H1 (cell line): Measurements from ENCODE around the gene MAP7. TPM values are rescaled to one million over a fixed set of nuclear protein-coding genes. Genes with fewer than 3 reads are reported as not detected.

ENCODE experiments used
- CTCF ChIA-PET: fragments of 300-600 bp; sonication (Branson Sonifier 250); formaldehyde crosslinking; loops from one replicate; lab custom pipeline; 2021; ENCODE audit not compliant: partially characterized antibody; lab: Charles Lee
- POLR2A ChIA-PET: fragments of 300-600 bp; sonication (Branson Sonifier 250); formaldehyde crosslinking; loops from one replicate; lab custom pipeline; 2021; ENCODE audit warnings: inconsistent platforms; ENCODE audit not compliant: partially characterized antibody; lab: Charles Lee
- DNase-seq, 2 experiments: peaks; one replicate each; pipeline versions ENCODE4 v3.0.0 to v3.0.0-alpha.2; 2010 to 2022; ENCODE audit warnings: low spot score in 2 of 2, low read depth in 1 of 2, mixed read lengths in 1 of 2
- FAIRE-seq: peaks from 2 replicates; lab custom pipeline; 2011; peaks lifted over from hg19 to GRCh38; lab: Jason Lieb, UNC
- H2AFZ ChIP-seq: 2 replicates; pipeline ENCODE4 v1.8.1; 2012; ENCODE audit warnings: low read length, inconsistent platforms
- H2AK5ac ChIP-seq: 2 replicates; pipeline ENCODE4 v1.6.1; 2013; ENCODE audit warnings: low read depth, low read length
- H2BK120ac ChIP-seq: replicated peaks from 2 replicates; pipeline ENCODE3; 2013; ENCODE audit warnings: low read depth, low read length, inconsistent platforms
- H2BK12ac ChIP-seq: 2 replicates; pipeline ENCODE4 v1.6.1; 2013; ENCODE audit warnings: low read depth, low read length
- H2BK15ac ChIP-seq: 2 replicates; pipeline ENCODE4 v1.6.1; 2013; ENCODE audit warnings: low read length
- H2BK20ac ChIP-seq: 2 replicates; pipeline ENCODE4 v1.6.1; 2013; ENCODE audit warnings: low read length
- H2BK5ac ChIP-seq: 2 replicates; pipeline ENCODE4 v1.6.1; 2013; ENCODE audit warnings: low read depth, low read length
- H3K14ac ChIP-seq: 2 replicates; pipeline ENCODE4 v1.6.1; 2013; ENCODE audit warnings: inconsistent platforms; ENCODE audit not compliant: insufficient read length
- H3K18ac ChIP-seq: 2 replicates; pipeline ENCODE4 v1.6.1; 2013; ENCODE audit warnings: low read length; ENCODE audit errors: extremely low read depth
- H3K23ac ChIP-seq: 2 replicates; pipeline ENCODE4 v1.6.1; 2013; ENCODE audit warnings: inconsistent platforms; ENCODE audit not compliant: insufficient read length
- H3K23me2 ChIP-seq: 2 replicates; pipeline ENCODE4 v1.6.1; 2013; ENCODE audit warnings: low read depth, low read length
- H3K27ac ChIP-seq: 2 replicates; pipeline ENCODE4 v1.6.1; 2011; ENCODE audit warnings: low read depth, low read length, inconsistent platforms
- H3K27me3 ChIP-seq, 4 experiments: replicated peaks in 1 of 4; 1 replicate in 1 of 4; 2 replicates in 3 of 4; pipeline versions ENCODE4 v1.6.1 to v1.8.1; 2011 to 2013; ENCODE audit warnings: low read length in 3 of 4, mild to moderate bottlenecking in 3 of 4, inconsistent platforms in 2 of 4, mixed read lengths in 2 of 4, moderate library complexity in 1 of 4; ENCODE audit not compliant: control insufficient read depth in 3 of 4, insufficient read depth in 3 of 4; ENCODE audit errors: extremely low read depth in 1 of 4
- H3K36me3 ChIP-seq, 4 experiments: 2 replicates each; pipeline versions ENCODE4 v1.6.1 to v1.8.1; 2011 to 2013; ENCODE audit warnings: mild to moderate bottlenecking in 4 of 4, low read length in 3 of 4, moderate library complexity in 2 of 4, control low read depth in 1 of 4, inconsistent platforms in 1 of 4; ENCODE audit not compliant: insufficient read depth in 4 of 4, control insufficient read depth in 2 of 4
- H3K4ac ChIP-seq: replicated peaks from 2 replicates; pipeline ENCODE3; 2013; ENCODE audit warnings: low read length, low read depth, mixed read lengths, inconsistent platforms; ENCODE audit not compliant: insufficient read length
- H3K4me1 ChIP-seq, 4 experiments: replicated peaks in 1 of 4; 1 replicate in 1 of 4; 2 replicates in 3 of 4; pipeline versions ENCODE4 v1.6.1 to v1.8.1; 2011 to 2013; ENCODE audit warnings: low read length in 3 of 4, inconsistent platforms in 2 of 4, mixed read lengths in 1 of 4; ENCODE audit not compliant: insufficient read depth in 4 of 4, control insufficient read depth in 3 of 4
- H3K4me2 ChIP-seq, 2 experiments: 2 replicates each; pipeline versions ENCODE4 v1.6.1 to v1.8.1; 2011 to 2013; ENCODE audit warnings: low read depth in 2 of 2, low read length in 2 of 2, control low read depth in 1 of 2, inconsistent platforms in 1 of 2, mild to moderate bottlenecking in 1 of 2; ENCODE audit not compliant: insufficient read depth in 1 of 2
- H3K4me3 ChIP-seq, 4 experiments: fragments of 200-600, 300-600 bp in 1 of 4; sonication (generic), shearing (Covaris generic), sonication (Bioruptor Twin) in 1 of 4; 2 replicates each; pipeline versions ENCODE4 v1.5.1 to v1.8.1; 2011 to 2016; ENCODE audit warnings: low read length in 4 of 4, low read depth in 3 of 4, control low read depth in 2 of 4, inconsistent platforms in 2 of 4, mild to moderate bottlenecking in 2 of 4, mixed read lengths in 1 of 4, moderate library complexity in 1 of 4; ENCODE audit not compliant: insufficient read depth in 2 of 4; ENCODE audit errors: extremely low read depth in 1 of 4
- H3K56ac ChIP-seq: replicated peaks from 2 replicates; pipeline ENCODE3; 2013; ENCODE audit warnings: low read depth, mild to moderate bottlenecking, mixed read lengths, low read length, inconsistent platforms; ENCODE audit not compliant: insufficient read length
- H3K79me1 ChIP-seq: 2 replicates; pipeline ENCODE4 v1.6.1; 2013; ENCODE audit warnings: low read depth, low read length, control low read depth
- H3K79me2 ChIP-seq, 2 experiments: 2 replicates each; pipeline versions ENCODE4 v1.6.1 to v1.8.1; 2012 to 2013; ENCODE audit warnings: low read length in 2 of 2, mild to moderate bottlenecking in 2 of 2, inconsistent platforms in 1 of 2; ENCODE audit not compliant: insufficient read depth in 2 of 2, control insufficient read depth in 1 of 2
- H3K9ac ChIP-seq, 4 experiments: replicated peaks in 1 of 4; 1 replicate in 1 of 4; 2 replicates in 3 of 4; pipeline versions ENCODE4 v1.6.1 to v1.8.1; 2011 to 2013; ENCODE audit warnings: low read depth in 3 of 4, low read length in 3 of 4, control low read depth in 2 of 4, mild to moderate bottlenecking in 2 of 4, moderate library complexity in 2 of 4, inconsistent platforms in 1 of 4; ENCODE audit errors: extremely low read depth in 1 of 4
- H3K9me3 ChIP-seq, 2 experiments: 2 replicates each; pipeline versions ENCODE4 v1.6.1 to v1.8.1; 2012 to 2013; ENCODE audit warnings: mild to moderate bottlenecking in 2 of 2, moderate library complexity in 2 of 2, control low read depth in 1 of 2, inconsistent platforms in 1 of 2, low read depth in 1 of 2, low read length in 1 of 2, mixed read lengths in 1 of 2; ENCODE audit not compliant: insufficient read depth in 2 of 2
- H4K20me1 ChIP-seq, 2 experiments: replicated peaks in 1 of 2; 2 replicates each; pipeline versions ENCODE3 to v1.8.1; 2011 to 2013; ENCODE audit warnings: inconsistent platforms in 2 of 2, low read length in 2 of 2, mild to moderate bottlenecking in 1 of 2; ENCODE audit not compliant: insufficient read depth in 2 of 2, control insufficient read depth in 1 of 2
- H4K5ac ChIP-seq: 2 replicates; pipeline ENCODE4 v1.6.1; 2013; ENCODE audit warnings: low read length, low read depth, mixed read lengths, inconsistent platforms; ENCODE audit not compliant: insufficient read length
- H4K8ac ChIP-seq: 2 replicates; pipeline ENCODE4 v1.8.0; 2013; ENCODE audit warnings: mild to moderate bottlenecking, moderate library complexity, low read length, inconsistent platforms; ENCODE audit not compliant: insufficient read depth; ENCODE audit errors: extremely low read depth
- H4K91ac ChIP-seq: replicated peaks from 2 replicates; pipeline ENCODE3; 2013; ENCODE audit warnings: low read length, mixed read lengths, inconsistent platforms; ENCODE audit not compliant: insufficient read length
- KDM4A ChIP-seq: IDR thresholded peaks from one replicate; pipeline ENCODE4 v1.7.1; 2012; ENCODE audit warnings: low read depth, mild to moderate bottlenecking, moderate library complexity, low read length, inconsistent platforms; ENCODE audit not compliant: severe bottlenecking
- TAF7 ChIP-seq: optimal IDR thresholded peaks from 2 replicates; pipeline ENCODE3; 2011; ENCODE audit warnings: low read depth, mild to moderate bottlenecking, inconsistent platforms, low read length, moderate library complexity, borderline replicate concordance
- WGBS, 2 experiments: shearing (Covaris generic) in 1 of 2; methylation state at CpG; one replicate each; pipeline versions ENCODE4 v1.1.6 to v1.1.7; 2013 to 2015; ENCODE audit warnings: low lambda C conversion rate in 2 of 2, mixed read lengths in 2 of 2, inconsistent platforms in 1 of 2, low coverage in 1 of 2, missing lambda C conversion rate in 1 of 2; ENCODE audit not compliant: insufficient replicate concordance in 2 of 2, insufficient coverage in 1 of 2, insufficient read length in 1 of 2; ENCODE audit errors: extremely low coverage in 1 of 2, missing lambda C conversion rate in 1 of 2; 5-methylcytosine and 5-hydroxymethylcytosine counted together
- polyA plus RNA-seq, 7 experiments: library from polyadenylated mRNA; depleted of rRNA in 3 of 7; stranded (reverse) in 5 of 7; unstranded in 2 of 7; fragments of >200 nt in 5 of 7; fragments of 200-250 nt in 2 of 7; gene quantifications; 1 replicate in 5 of 7; 2 replicates in 1 of 7; 4 replicates in 1 of 7; pipeline versions ENCODE4 v1.2.1 to v1.2.3, GENCODE V29; 2011 to 2013; ENCODE audit warnings: missing spikeins in 2 of 7, mixed read lengths in 2 of 7
- total RNA-seq: library from RNA; stranded (reverse); fragmentation: NEBNext Ultra II Directional; extraction: Animal tissue kit (Norgen Biotek cat#: 25700); gene quantifications from 2 replicates; pipeline ENCODE4 v1.2.1, GENCODE V29; 2021

The MAP7 gene
- total and polyA plus RNA-seq, 2 of the 8 experiments (the other 6 are each of a cell fraction or from before 2014, with no cell fraction given): 13.5 to 66.9 TPM

DNA sequence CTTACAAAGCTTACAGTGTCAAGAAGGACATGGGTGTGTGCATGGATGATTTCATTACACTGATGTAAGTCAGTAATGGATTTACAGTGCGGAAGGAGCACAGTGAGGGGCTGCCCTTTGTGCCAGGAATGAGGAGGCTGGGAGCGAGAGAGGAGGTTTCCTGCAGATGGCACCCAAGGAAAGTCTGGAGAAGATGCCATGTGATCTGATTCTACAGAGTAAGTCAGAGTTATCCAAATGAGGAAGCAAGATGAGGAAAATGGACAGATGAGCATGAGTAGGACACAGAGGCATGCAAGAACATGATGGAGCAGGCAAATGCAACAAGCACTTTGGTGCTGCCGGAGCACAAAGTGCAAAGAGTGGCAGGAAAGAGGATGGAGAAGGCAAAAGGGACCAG lies 29.7 kb downstream of the MAP7 start:
- CTCF ChIA-PET: interaction anchor here (1.1 to 1.4 kb wide), 2 partner anchors 14 to 21 kb away, joined by 3 read pairs; no protein-coding TSS in a partner anchor
- H3K4ac ChIP-seq: no peak overlapping the region
- peak overlapping the region; percentile 64; the same call in 1 of the 2 replicates for H3K18ac ChIP-seq
- H3K23me2 ChIP-seq: no peaks in the 10 kb centered on the region
- peaks cover 7 to 14% (median 11%) of the 10 kb centered on the region in 4 experiments; a peak in 6 of 7 replicates for H3K4me1 ChIP-seq
- no peaks in the 10 kb centered on the region for H3K27me3 ChIP-seq
- no peak overlapping the region; the same call in 1 of the 2 replicates for H2BK15ac ChIP-seq
- H2BK20ac ChIP-seq: no peak overlapping the region
- peak overlapping the region; percentile 72 for H3K14ac ChIP-seq
- no peaks in the 10 kb centered on the region for H3K36me3 ChIP-seq
- peaks cover 8 to 94% of the 10 kb centered on the region in 2 experiments; a peak in 3 of 4 replicates for H3K79me2 ChIP-seq
- 0 out of 2 replicates have a peak overlapping the region, but pooled peaks have one; percentile 54 for H2BK5ac ChIP-seq
- no peak for FAIRE-seq
- H3K9ac ChIP-seq: no peak overlapping the region
- H3K79me1 ChIP-seq: peaks cover 14% of the 10 kb centered on the region; the same call in 1 of the 2 replicates
- no peak overlapping the region; the same call in 1 of the 2 replicates for H3K27ac ChIP-seq
- peaks cover 0 to under 1% of the 10 kb centered on the region in 2 experiments for H4K20me1 ChIP-seq
- WGBS, 2 experiments: 85% methylated on average over 3 of the region's 3 CpGs; no CpG with 5 or more reads in 1 of the 2 experiments
- POLR2A ChIA-PET: interaction anchor here (1.0 kb wide), 1 partner anchor 231 kb away, joined by 4 read pairs; the partner anchor contains the start of gene BCLAF1
- no peak overlapping the region for H4K5ac ChIP-seq
- H4K91ac ChIP-seq: peak overlapping the region; percentile 76
- H3K56ac ChIP-seq: no peak overlapping the region
- TF ChIP-seq TAF7: no peak
- TF ChIP-seq KDM4A: no peak
- no peak overlapping the region for H4K8ac ChIP-seq
- no peak overlapping the region for H2AFZ ChIP-seq
- H3K23ac ChIP-seq: no peak overlapping the region
- no peak overlapping the region for H3K4me2 ChIP-seq
- H2BK120ac ChIP-seq: no peak overlapping the region
- no peak overlapping the region for H3K4me3 ChIP-seq
- H2AK5ac ChIP-seq: 0 out of 2 replicates have a peak overlapping the region, but pooled peaks have one; percentile 19
- DNase-seq: no peak
- H2BK12ac ChIP-seq: no peak overlapping the region; the same call in 1 of the 2 replicates
- no peaks in the 10 kb centered on the region for H3K9me3 ChIP-seq
